Progenitor cell of endocrine pancreas (in vitro differentiated cells): Measurements from ENCODE around the gene PPP2R2C. TPM values are rescaled to one million over a fixed set of nuclear protein-coding genes. Genes with fewer than 3 reads are reported as not detected.
A peak's percentile ranks its signal among the peaks of the same experiment; 100 is the strongest.

ENCODE experiments used
- DNase-seq: peaks from one replicate; pipeline ENCODE4 v3.0.0; 2021; ENCODE audit warnings: low spot score; ENCODE audit not compliant: unreplicated experiment
- H3K27ac Mint-ChIP-seq: 2 replicates; pipeline ENCODE4 v1.8.0; 2021; ENCODE audit warnings: mild to moderate bottlenecking, moderate library complexity, mixed read lengths
- H3K27me3 Mint-ChIP-seq: 2 replicates; pipeline ENCODE4 v1.8.0; 2021; ENCODE audit warnings: mixed read lengths
- H3K36me3 Mint-ChIP-seq: 2 replicates; pipeline ENCODE4 v1.8.0; 2022; ENCODE audit warnings: mixed read lengths; ENCODE audit not compliant: insufficient read depth
- H3K4me1 Mint-ChIP-seq: 2 replicates; pipeline ENCODE4 v1.8.0; 2021; ENCODE audit warnings: low read depth, mixed read lengths
- H3K4me3 Mint-ChIP-seq: 2 replicates; pipeline ENCODE4 v1.8.0; 2021; ENCODE audit warnings: low read depth, mild to moderate bottlenecking, moderate library complexity, mixed read lengths
- H3K9me3 Mint-ChIP-seq: 2 replicates; pipeline ENCODE4 v1.8.0; 2021; ENCODE audit warnings: low read depth, mixed read lengths
- CTCF ChIP-seq: fragments of 200-600 bp; sonication (generic); IDR thresholded peaks from one replicate; pipeline ENCODE4 v1.5.0; 2021; ENCODE audit warnings: antibody characterized with exemption, mild to moderate bottlenecking; ENCODE audit not compliant: unreplicated experiment
- total RNA-seq: library from RNA; stranded (reverse); gene quantifications from 2 replicates; pipeline ENCODE4 v1.2.1, GENCODE V29; 2021

Gene PPP2R2C
- total RNA-seq, 1 donor from 2014 or later: 0.19 TPM

DNA sequence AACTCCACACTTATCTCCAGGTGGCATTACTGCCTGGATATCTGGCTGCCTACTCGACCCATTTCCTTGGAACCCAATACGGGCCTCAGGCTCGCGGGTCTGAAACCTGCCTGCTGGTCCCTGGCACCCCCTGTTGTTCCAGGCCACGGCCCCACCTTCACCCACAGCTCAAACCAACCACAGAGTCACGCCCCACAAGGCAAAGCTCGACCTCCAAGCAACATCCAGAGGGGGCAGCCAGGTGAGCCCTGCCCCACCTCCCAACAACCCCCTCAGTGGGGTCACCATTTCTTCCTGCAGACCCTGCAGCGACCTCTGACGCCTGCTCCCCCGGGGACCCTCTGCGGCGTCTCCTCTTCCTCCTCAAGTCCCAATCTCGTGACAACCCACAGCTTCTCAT, 126.5 kb downstream of the PPP2R2C start:
- Mint-ChIP-seq H3K27ac (no peak overlapping the region), H3K27me3 (peaks cover 20% of the 10 kb centered on the region), H3K4me1 (no peaks in the 10 kb centered on the region), H3K4me3 (no peak overlapping the region), H3K9me3 (no peaks in the 10 kb centered on the region), H3K36me3 (no peaks in the 10 kb centered on the region)
- DNase-seq: no peak
- TF ChIP-seq CTCF: no peak

DNA sequence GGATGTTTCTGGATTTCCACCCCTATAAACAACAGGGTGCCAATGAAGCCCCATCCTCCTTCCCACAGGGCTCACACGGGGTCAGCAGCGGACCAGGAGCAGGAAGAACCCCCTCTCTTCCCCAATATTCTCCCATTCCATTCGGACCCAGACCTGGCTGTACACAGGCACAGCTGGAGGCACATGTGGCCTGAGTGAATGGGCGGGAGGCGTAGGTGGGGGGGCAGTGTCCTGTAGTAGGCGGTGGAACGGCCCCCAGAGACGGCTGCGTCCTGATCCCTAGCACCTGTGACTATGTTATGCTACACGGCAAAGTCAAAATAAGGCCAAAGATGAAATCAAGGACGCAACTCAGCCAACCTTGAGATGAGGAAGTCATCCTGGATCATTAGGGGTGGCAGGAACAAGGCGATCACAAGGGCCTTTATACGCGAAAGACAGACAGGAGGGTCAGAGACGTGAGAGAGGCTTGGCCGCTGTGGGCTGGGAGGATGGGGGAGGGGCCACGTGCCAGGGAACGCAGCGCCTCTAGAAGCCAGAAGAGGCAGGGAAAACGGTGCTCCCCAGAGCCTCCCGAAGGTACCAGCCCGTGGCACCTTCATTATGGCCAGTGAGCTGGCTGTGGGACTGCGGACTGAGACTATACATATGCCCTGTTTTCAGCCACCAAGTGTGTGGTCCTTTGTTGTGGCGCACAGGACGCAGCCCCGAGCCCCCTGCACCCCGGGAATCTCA, 127.2 kb downstream of the PPP2R2C start:
- H3K27ac Mint-ChIP-seq: no peak overlapping the region
- H3K36me3 Mint-ChIP-seq: no peaks in the 10 kb centered on the region
- no peak for TF ChIP-seq CTCF
- H3K4me3 Mint-ChIP-seq: no peak overlapping the region
- DNase-seq: no peak
- H3K4me1 Mint-ChIP-seq: no peaks in the 10 kb centered on the region
- no peaks in the 10 kb centered on the region for H3K9me3 Mint-ChIP-seq
- peaks cover 20% of the 10 kb centered on the region for H3K27me3 Mint-ChIP-seq

DNA sequence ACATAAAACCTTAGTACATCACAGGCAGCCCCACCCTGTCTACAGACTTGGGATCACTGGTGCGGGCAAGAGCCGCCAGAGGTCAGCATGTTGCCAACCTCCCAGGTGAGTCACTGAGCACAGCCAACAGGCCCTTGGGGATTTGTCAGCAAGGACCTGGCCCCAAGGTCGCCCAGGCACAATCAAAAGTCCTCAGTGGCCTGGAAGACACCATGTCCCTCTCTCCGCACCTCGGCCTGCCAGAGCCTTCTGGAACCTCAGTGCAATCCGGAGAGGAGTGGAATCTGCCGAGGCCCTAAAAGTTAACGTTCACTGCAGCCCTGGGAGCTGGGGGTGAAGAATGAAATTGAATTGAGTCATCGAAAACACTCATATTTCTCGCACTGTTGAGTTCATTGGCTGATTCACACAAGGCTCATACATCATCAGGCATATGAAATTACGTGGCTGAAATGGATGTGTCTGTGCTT, 128.4 kb downstream of the PPP2R2C start:
- Mint-ChIP-seq H3K27ac (no peak overlapping the region), H3K4me3 (no peak overlapping the region), H3K9me3 (no peaks in the 10 kb centered on the region), H3K27me3 (peaks cover 25% of the 10 kb centered on the region), H3K36me3 (no peaks in the 10 kb centered on the region), H3K4me1 (no peaks in the 10 kb centered on the region)
- no peak for DNase-seq
- peak; percentile 20 for TF ChIP-seq CTCF

DNA sequence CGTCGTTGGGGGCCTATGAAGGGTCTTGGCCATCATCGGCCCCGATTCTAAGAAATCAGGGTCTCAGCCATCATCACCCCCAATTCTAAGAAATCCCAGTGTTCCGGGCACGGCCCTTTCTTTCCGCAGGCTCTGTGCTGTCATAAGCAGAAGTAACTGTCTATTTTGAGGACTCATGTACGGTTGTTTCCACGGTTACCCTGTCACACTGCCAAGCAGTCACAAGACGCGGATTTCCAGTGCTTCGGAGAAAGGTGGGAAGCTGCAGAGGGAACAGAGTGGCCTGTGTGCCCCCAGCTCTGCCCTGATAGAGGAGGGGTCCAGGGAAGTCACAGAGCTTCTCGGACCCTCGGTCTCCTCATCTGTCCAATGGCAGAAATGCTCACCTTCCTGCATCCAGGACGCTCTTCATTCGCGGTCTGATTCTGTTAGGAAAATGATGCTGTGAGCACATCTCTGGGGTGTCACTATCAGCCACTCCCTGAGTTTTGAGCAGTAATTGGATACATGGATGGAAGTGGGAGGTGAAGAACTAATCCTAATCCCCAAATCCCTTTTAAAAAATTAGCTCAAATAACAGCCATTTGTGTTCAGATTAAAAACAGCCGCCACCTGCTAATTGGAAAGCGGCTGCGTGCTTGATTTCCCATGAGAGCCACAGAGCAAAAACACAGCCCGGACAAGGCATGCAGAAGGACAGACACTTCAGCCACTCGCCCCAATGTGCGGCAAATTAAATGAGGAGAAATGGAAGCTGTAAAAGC, 129.7 kb downstream of the PPP2R2C start:
- no peaks in the 10 kb centered on the region for H3K9me3 Mint-ChIP-seq
- no peaks in the 10 kb centered on the region for H3K36me3 Mint-ChIP-seq
- H3K4me3 Mint-ChIP-seq: no peak overlapping the region
- no peak for DNase-seq
- no peak for TF ChIP-seq CTCF
- peaks cover 30% of the 10 kb centered on the region for H3K27me3 Mint-ChIP-seq
- peaks cover 2% of the 10 kb centered on the region for H3K4me1 Mint-ChIP-seq
- no peak overlapping the region for H3K27ac Mint-ChIP-seq

GRCh38 chr4:6341696-6342095, 130.7 kb downstream of the PPP2R2C start:
- TF ChIP-seq CTCF: no peak
- no peaks in the 10 kb centered on the region for H3K36me3 Mint-ChIP-seq
- DNase-seq: no peak
- H3K9me3 Mint-ChIP-seq: no peaks in the 10 kb centered on the region
- H3K27ac Mint-ChIP-seq: no peak overlapping the region
- peaks cover 38% of the 10 kb centered on the region for H3K27me3 Mint-ChIP-seq
- H3K4me3 Mint-ChIP-seq: no peak overlapping the region
- H3K4me1 Mint-ChIP-seq: peaks cover 7% of the 10 kb centered on the region
